Measurements from ENCODE around the gene CRACR2A.

Gene CRACR2A

DNA sequence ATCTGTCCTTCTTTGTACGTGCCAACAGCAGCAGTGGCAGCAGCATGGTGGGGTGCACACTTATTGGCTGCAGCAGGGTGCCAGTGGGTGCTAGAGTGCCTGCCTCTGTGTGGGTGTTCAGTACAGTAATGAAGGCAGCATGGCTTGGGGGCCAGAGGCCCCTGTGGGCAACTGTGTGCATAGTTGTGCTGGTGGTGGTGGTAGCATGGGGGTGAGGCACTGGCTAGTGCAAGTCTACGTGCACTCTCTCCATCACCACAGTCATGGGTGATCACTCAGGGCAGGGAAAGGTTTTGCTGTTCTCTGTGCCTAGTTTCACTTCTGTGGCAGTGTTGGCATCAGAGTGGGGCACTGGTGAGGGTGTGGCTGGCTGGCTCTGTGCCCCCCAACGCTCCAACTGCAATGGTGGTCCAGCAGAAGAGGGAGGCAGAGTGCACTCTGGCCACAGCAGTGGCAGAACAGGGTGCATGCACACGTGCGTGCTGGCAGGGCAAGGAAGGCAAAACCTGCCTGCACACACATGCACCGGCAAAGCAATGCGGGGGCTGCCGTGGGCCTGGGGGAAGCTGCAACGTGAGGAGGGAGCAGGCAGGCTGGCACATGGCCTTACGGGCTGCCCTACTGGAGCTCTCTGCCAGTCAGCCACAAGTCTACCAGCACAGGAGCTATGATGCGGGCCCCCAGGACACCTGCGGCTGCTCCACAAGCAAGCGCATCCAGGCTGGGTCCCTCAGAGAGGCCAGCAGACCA is 60.1 kb downstream of the CRACR2A start:
- FAIRE-seq (no peak), DNase-seq (ENCODE audit: insufficient read length, low spot score) (no peak)
- TF ChIP-seq TAF1 (IDR thresholded peaks at IDR 0.05; ENCODE audit: low read depth, low read length), result no peak
- TF ChIP-seq SPI1 (IDR thresholded peaks at IDR 0.05; ENCODE audit: low read depth, low read length), result no peak
- TF ChIP-seq POLR2AphosphoS5 (IDR thresholded peaks at IDR 0.05; ENCODE audit: low read depth, low read length), result no peak
- TF ChIP-seq PAX5 (IDR thresholded peaks at IDR 0.05; ENCODE audit: insufficient read depth, low read length, severe bottlenecking), result no peak
- TF ChIP-seq POU2F2 (IDR thresholded peaks at IDR 0.05; ENCODE audit: low read depth, low read length), result no peak
- TF ChIP-seq POLR2A (IDR thresholded peaks at IDR 0.05; ENCODE audit: low read depth, low read length), result no peak

DNA sequence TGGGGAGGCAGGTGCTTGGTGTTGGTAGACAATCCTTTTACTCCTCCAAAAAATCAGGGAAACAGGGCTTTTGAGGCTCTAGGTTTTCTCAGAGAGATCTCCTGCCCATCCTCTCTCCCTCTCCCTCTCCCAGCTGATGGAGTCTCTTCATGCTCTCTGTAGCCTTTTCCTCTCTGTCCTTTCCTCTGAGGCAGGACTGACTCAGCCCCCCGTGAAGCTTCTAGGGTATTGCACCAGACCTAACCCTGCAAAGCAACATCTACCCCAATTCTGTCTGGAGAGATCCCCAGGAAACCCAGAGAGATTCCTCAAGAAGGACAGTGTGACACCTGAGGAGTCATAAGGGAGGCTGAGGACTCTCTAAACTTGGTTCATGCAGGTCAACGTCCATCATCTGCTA is 66.4 kb downstream of the CRACR2A start:
- FAIRE-seq, result no peak

DNA sequence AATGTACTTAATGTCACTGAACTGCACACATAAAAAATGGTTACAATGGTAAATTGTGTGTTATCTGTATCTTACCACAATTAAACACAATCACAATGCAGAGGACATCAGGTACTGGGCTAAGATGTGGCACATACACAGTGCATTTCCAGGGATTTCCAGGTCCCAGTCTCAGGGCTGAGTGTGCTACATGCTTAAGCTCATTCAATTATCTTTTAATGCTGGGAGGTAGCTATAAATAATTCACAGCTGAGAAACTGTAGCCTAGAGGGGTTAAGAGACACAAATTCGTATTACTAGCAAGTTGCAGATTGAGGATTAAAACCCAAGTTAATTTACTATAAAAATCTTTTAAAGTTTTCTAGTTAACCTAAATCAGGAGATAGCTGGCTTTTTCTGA is 67.1 kb downstream of the CRACR2A start:
- FAIRE-seq (no peak), DNase-seq (ENCODE audit: insufficient read length, low spot score) (no peak)
- TF ChIP-seq PAX5 (IDR thresholded peaks at IDR 0.05; ENCODE audit: insufficient read depth, low read length, severe bottlenecking), result no peak
- no peak for TF ChIP-seq POLR2A (IDR thresholded peaks at IDR 0.05; ENCODE audit: low read depth, low read length)
- no peak for TF ChIP-seq SPI1 (IDR thresholded peaks at IDR 0.05; ENCODE audit: low read depth, low read length)
- TF ChIP-seq POLR2AphosphoS5 (IDR thresholded peaks at IDR 0.05; ENCODE audit: low read depth, low read length), result no peak
- no peak for TF ChIP-seq TAF1 (IDR thresholded peaks at IDR 0.05; ENCODE audit: low read depth, low read length)
- TF ChIP-seq POU2F2 (IDR thresholded peaks at IDR 0.05; ENCODE audit: low read depth, low read length), result no peak

More for the DNA sequence above, 66.4 kb downstream of the CRACR2A start:
- TF ChIP-seq SPI1 (IDR thresholded peaks at IDR 0.05; ENCODE audit: low read depth, low read length) (no peak), POLR2AphosphoS5 (IDR thresholded peaks at IDR 0.05; ENCODE audit: low read depth, low read length) (no peak), POU2F2 (IDR thresholded peaks at IDR 0.05; ENCODE audit: low read depth, low read length) (no peak), POLR2A (IDR thresholded peaks at IDR 0.05; ENCODE audit: low read depth, low read length) (no peak), PAX5 (IDR thresholded peaks at IDR 0.05; ENCODE audit: insufficient read depth, low read length, severe bottlenecking) (no peak), TAF1 (IDR thresholded peaks at IDR 0.05; ENCODE audit: low read depth, low read length) (no peak)
- no peak for DNase-seq (ENCODE audit: insufficient read length, low spot score)

GRCh38 chr12:3684449-3685051 is 68.4 kb downstream of the CRACR2A start:
- TF ChIP-seq PAX5 (IDR thresholded peaks at IDR 0.05; ENCODE audit: insufficient read depth, low read length, severe bottlenecking) (no peak), TAF1 (IDR thresholded peaks at IDR 0.05; ENCODE audit: low read depth, low read length) (no peak), POLR2A (IDR thresholded peaks at IDR 0.05; ENCODE audit: low read depth, low read length) (no peak), POU2F2 (IDR thresholded peaks at IDR 0.05; ENCODE audit: low read depth, low read length) (no peak), POLR2AphosphoS5 (IDR thresholded peaks at IDR 0.05; ENCODE audit: low read depth, low read length) (no peak), SPI1 (IDR thresholded peaks at IDR 0.05; ENCODE audit: low read depth, low read length) (no peak)
- FAIRE-seq, result no peak
- DNase-seq (ENCODE audit: insufficient read length, low spot score), result no peak

DNA sequence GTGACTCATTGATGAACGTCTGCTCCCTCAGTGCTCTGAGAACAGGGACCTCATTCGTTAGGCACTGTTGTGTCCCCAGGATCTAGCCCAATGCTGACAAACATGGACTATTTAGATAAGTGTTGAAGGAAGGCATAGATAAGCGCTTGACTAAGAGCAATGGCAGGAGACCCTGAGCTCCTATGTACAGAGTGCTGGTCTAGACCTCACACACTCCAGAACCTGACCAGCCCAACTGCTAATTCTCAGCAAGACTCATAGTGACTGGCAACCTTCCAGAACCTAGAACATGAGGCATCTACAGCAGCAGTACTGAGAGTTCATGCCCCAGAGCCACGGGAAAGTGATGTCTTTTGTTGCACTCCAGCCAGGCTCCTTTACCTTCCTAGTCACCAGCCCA is 69.2 kb downstream of the CRACR2A start:
- FAIRE-seq (no peak), DNase-seq (ENCODE audit: insufficient read length, low spot score) (no peak)
- no peak for TF ChIP-seq PAX5 (IDR thresholded peaks at IDR 0.05; ENCODE audit: insufficient read depth, low read length, severe bottlenecking)
- TF ChIP-seq SPI1 (IDR thresholded peaks at IDR 0.05; ENCODE audit: low read depth, low read length), result no peak
- TF ChIP-seq POLR2A (IDR thresholded peaks at IDR 0.05; ENCODE audit: low read depth, low read length), result no peak
- no peak for TF ChIP-seq POU2F2 (IDR thresholded peaks at IDR 0.05; ENCODE audit: low read depth, low read length)
- TF ChIP-seq TAF1 (IDR thresholded peaks at IDR 0.05; ENCODE audit: low read depth, low read length), result no peak
- no peak for TF ChIP-seq POLR2AphosphoS5 (IDR thresholded peaks at IDR 0.05; ENCODE audit: low read depth, low read length)

DNA sequence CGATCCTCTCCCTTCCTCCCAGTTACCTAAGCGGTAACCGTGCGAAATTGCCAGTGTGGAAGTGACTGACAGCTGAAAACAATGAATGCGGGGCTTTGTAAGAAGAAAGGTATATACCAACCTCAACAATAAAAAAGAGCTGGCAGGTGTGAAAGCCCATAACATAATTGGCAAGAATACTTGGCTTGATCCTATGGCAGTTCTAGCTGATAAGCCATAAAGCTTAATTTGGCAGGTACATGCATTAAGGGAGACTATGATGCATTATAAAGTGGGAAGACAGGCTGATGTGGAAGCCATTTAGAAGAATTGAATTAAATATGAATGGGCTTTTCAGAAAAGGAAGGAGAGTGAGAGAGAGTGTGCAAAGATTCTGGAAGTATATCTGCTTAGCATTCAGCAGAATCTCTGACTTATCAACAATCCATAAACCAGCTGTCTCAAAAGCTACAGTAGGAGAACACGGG is 71.3 kb downstream of the CRACR2A start:
- FAIRE-seq (no peak), DNase-seq (ENCODE audit: insufficient read length, low spot score) (no peak)
- TF ChIP-seq SPI1 (IDR thresholded peaks at IDR 0.05; ENCODE audit: low read depth, low read length), result no peak
- no peak for TF ChIP-seq POLR2A (IDR thresholded peaks at IDR 0.05; ENCODE audit: low read depth, low read length)
- TF ChIP-seq PAX5 (IDR thresholded peaks at IDR 0.05; ENCODE audit: insufficient read depth, low read length, severe bottlenecking), result no peak
- TF ChIP-seq POLR2AphosphoS5 (IDR thresholded peaks at IDR 0.05; ENCODE audit: low read depth, low read length), result no peak
- no peak for TF ChIP-seq POU2F2 (IDR thresholded peaks at IDR 0.05; ENCODE audit: low read depth, low read length)
- TF ChIP-seq TAF1 (IDR thresholded peaks at IDR 0.05; ENCODE audit: low read depth, low read length), result no peak

GRCh38 chr12:3680919-3681594 is 71.9 kb downstream of the CRACR2A start:
- DNase-seq (ENCODE audit: insufficient read length, low spot score), result no peak
- FAIRE-seq, result no peak
- no peak for TF ChIP-seq PAX5 (IDR thresholded peaks at IDR 0.05; ENCODE audit: insufficient read depth, low read length, severe bottlenecking)
- no peak for TF ChIP-seq POU2F2 (IDR thresholded peaks at IDR 0.05; ENCODE audit: low read depth, low read length)
- TF ChIP-seq POLR2AphosphoS5 (IDR thresholded peaks at IDR 0.05; ENCODE audit: low read depth, low read length), result no peak
- no peak for TF ChIP-seq POLR2A (IDR thresholded peaks at IDR 0.05; ENCODE audit: low read depth, low read length)
- TF ChIP-seq TAF1 (IDR thresholded peaks at IDR 0.05; ENCODE audit: low read depth, low read length), result no peak
- TF ChIP-seq SPI1 (IDR thresholded peaks at IDR 0.05; ENCODE audit: low read depth, low read length), result no peak

GRCh38 chr12:3679831-3680230 is 73.1 kb downstream of the CRACR2A start:
- TF ChIP-seq POLR2AphosphoS5 (IDR thresholded peaks at IDR 0.05; ENCODE audit: low read depth, low read length) (no peak), SPI1 (IDR thresholded peaks at IDR 0.05; ENCODE audit: low read depth, low read length) (no peak), POLR2A (IDR thresholded peaks at IDR 0.05; ENCODE audit: low read depth, low read length) (no peak), PAX5 (IDR thresholded peaks at IDR 0.05; ENCODE audit: insufficient read depth, low read length, severe bottlenecking) (no peak), POU2F2 (IDR thresholded peaks at IDR 0.05; ENCODE audit: low read depth, low read length) (no peak), TAF1 (IDR thresholded peaks at IDR 0.05; ENCODE audit: low read depth, low read length) (no peak)
- FAIRE-seq, result no peak
- no peak for DNase-seq (ENCODE audit: insufficient read length, low spot score)

DNA sequence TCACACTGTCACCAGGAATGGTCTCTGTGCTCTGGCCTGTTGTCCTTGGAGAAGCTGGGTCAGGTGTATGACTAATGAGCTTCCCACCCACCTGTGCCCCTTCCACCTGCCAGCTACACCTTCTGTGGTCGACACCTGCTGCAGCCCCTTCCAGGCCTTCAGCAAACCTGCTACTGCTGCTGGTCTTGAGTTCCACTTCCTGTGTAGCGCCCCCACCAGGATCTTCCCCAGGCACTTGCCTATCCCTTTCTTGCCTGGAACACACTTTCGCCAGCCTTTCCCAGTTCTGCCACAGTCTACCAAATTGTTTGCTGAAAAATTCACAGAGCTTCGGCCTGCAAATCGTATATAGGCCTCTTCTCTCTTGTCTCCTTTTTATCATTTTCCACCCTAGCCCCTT is 75.3 kb downstream of the CRACR2A start:
- no peak for FAIRE-seq
- no peak for DNase-seq (ENCODE audit: insufficient read length, low spot score)
- TF ChIP-seq TAF1 (IDR thresholded peaks at IDR 0.05; ENCODE audit: low read depth, low read length) (no peak), POLR2AphosphoS5 (IDR thresholded peaks at IDR 0.05; ENCODE audit: low read depth, low read length) (no peak), POLR2A (IDR thresholded peaks at IDR 0.05; ENCODE audit: low read depth, low read length) (no peak), PAX5 (IDR thresholded peaks at IDR 0.05; ENCODE audit: insufficient read depth, low read length, severe bottlenecking) (no peak), SPI1 (IDR thresholded peaks at IDR 0.05; ENCODE audit: low read depth, low read length) (no peak), POU2F2 (IDR thresholded peaks at IDR 0.05; ENCODE audit: low read depth, low read length) (no peak)
